DMS53 treated with DMSO at 0.1 percent for 48 hours (cell line): ENCODE results near the gene ZFYVE9.
"Not testable (repeated sequence)": the region's sequence is repeated elsewhere in the genome, so short reads cannot be mapped to it uniquely, and the experiment has no call there.

Source experiments
- DNase-seq: peaks from one replicate; lab custom pipeline; 2025; ENCODE audit not compliant: unreplicated experiment; lab: John Stamatoyannopoulos, UW

Gene ZFYVE9

DNA sequence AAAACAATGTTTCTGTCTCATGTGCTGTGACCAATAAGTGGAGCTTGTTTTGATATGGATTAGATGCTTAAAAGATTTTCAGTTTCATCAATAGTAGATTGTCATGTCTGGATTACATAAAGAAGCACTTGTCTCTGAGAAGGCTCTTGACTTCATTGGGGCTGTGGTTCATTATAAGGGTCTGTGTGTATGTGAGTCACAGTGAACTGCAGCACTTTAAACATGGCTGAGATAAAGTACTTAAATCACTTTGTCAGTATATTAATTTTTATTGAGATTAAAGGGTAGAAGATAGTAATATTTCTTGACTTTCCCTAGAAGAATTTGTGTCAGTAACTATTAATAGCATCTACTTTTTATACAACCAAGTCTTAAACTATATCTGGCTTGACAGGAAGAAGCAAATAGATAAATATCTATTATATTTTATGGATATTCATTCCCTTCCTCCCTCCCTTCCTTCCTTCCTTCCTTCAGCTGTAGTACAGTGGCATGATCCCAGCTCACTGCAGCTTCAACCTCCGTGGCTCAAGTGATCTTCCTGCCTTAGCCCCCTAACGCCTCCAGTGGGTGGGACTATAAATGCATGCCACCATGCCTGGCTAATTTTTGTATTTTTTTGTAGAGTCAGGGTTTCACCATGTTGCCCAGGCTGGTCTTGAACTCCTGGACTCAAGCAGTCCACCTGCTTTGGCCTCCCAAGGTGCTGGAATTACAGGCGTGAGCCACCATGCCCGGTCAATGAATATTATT, 48.8 kb downstream of the ZFYVE9 start:
- no peak for DNase-seq

DNA sequence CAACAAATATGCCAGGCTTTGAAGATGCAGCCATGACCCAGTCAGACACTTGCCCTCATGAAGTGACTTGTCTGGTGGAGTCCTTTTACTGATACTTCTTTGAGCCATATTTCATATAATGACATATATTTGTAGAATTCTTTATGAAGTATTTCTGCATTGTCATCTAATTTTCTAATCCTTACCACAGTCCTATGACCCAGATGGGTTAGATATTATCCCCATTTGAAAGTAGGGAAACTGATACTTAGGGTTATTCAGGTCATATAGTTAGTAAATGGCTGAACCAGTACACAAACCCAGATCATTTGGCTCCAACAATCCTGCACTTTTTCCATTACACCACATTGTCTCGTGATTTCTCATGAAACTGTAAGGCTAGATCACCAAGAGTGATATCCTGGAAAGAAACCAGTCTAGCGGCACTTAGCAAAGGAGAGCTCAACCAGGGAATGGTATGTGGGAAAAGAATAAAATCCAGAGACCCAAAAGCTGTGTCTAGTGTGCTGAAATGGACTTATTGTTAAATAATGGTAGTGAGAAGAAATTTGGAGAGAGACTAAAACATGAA, 49.6 kb downstream of the ZFYVE9 start:
- DNase-seq = no peak

GRCh38 chr1:52192024-52192423, 50.1 kb downstream of the ZFYVE9 start:
- DNase-seq = no peak

DNA sequence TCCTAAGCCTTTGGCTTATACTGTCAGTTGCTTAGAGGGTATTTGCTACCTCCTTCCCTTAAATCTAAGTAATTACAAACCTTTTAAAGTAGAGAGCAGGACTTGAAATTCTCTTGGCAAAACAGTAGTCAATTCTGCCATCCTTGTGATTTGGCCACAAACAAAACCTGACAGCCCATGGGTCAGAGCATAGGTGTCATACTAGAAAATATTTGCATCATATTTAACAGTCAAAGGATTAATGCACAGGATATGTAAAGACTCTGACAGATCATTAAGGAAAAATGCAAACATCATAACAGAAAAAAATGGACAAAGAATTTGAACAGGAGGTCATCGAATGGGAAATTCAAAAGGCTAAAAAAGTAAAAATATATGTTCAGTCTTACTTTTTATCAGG, 50.5 kb downstream of the ZFYVE9 start:
- DNase-seq = no peak

DNA sequence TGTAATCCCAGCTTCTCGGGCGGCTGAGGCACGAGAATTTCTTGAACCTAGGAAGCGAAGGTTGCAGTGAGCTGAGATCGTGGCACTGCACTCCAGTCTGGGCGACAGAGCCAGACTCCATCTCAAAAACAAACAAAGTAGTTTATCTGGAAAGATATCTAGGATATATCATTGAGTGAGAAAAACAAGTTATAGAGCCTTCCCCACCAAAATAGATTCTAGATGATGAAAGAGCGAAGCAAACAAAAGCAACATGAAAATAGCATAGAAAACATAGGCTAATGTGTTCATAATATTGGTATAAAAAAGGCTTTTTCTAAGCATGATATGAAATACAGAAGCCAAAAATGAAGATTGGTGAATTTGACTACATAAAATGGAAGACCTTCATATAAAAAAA, 52.1 kb downstream of the ZFYVE9 start:
- DNase-seq = no peak

DNA sequence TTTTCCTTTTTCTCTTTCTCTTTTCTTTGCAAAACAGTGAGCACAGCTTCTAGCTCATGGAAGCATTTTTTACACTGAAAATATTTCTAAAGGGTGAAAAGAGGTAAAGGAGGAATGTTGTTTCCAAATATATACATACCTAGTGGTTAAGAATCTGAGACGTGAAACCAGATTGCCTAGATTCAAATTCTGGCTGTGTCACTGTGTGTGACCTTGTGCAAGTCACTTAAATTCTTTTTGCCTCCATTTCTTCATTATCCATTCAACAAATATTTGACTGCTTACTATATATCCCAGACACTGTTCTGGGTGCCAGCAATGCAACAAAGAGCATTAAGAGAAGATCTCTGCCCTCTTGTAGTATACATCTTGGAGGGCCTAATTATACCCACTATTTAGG, 53.3 kb downstream of the ZFYVE9 start:
- no peak for DNase-seq

DNA sequence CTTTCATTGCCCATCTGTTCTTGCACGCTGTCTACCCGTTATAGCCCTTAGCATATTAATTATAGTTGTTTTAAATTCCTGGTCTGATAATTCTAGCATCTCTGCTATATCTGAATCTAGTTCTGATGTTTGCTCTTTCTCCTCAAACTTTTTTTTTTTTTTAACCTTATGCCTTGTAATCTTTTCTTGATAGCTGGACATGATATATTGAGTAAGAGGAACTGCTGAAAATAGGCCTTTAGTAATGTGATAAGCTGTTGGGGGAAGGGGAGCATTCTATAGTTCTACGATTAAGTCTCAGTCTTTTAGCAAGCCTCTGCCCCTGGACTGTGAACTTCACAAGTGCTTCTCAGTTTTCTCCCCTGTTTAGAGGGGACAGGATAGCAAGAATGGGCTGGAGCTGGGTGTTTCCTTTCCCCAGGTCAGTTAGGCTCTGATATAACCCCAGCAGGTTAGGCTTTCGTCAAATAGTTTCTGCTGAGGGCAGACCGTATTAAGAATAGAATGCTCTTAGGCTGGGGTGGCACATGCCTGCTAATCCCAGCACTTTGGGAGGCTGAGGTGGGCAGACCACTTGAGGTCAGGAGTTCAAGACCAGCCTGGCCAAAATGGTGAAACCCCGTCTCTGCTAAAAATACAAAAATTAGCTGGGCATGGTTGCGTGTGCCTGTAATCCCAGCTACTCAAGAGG, 62.2 kb downstream of the ZFYVE9 start:
- DNase-seq = no peak

- no peak for DNase-seq
These were observed 62.8 kb downstream of the ZFYVE9 start for GRCh38 chr1:52204696-52205095.

DNA sequence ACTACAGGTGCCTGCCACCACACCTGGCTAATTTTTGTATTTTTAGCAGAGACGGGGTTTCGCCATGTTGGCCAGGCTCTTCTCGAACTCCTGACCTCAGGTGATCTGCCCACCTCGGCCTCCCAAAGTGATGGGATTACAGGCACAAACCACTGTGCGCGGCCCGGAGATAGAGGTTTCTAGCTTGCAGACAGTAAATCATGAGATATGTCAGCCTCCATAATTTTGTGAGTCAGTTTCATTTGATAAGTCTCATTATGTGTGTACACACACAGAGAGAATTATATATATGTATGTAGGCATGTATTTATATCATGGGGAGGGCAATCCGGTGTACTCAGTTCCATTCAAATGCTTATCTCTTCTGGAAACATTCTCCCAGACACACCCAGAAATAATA, 64.8 kb downstream of the ZFYVE9 start:
- DNase-seq = not testable (repeated sequence)

DNA sequence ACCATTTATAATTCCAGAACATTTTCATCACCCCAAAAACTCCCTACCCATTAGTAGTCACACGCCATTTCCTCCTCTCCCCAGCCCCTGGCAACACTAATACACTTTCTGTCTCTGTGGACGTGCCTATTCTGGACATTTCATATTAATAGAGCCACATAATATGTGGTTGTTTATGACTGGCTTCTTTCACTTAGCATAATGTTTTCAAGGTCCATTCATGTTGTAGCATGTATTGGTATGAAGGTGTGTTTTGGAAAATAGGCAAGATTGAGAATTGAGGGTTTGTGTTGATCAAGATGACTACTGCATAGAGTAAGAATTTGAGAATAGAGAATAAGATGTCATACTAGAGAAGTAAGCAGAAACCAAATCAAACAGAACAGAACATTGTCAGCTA, 67.5 kb downstream of the ZFYVE9 start:
- DNase-seq = no peak

DNA sequence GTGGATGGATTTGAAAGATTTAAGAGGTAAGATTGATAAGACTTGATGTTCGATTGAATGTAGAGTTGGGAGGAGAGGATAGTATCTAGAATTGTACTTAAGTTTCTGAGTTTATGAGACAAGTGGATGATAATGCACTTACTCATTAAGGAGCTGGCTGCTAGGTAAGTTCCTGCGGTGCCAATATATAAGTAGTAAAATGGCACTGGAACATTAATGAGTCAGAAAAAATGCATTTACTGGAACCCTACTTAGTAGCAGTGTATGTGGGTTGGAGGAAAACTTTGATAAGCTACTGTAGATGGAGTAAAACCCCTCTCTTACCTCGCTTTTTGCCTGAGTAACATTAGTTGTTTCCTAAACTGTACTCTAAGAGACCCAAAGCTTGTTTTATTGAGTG, 68.2 kb downstream of the ZFYVE9 start:
- no peak for DNase-seq

DNA sequence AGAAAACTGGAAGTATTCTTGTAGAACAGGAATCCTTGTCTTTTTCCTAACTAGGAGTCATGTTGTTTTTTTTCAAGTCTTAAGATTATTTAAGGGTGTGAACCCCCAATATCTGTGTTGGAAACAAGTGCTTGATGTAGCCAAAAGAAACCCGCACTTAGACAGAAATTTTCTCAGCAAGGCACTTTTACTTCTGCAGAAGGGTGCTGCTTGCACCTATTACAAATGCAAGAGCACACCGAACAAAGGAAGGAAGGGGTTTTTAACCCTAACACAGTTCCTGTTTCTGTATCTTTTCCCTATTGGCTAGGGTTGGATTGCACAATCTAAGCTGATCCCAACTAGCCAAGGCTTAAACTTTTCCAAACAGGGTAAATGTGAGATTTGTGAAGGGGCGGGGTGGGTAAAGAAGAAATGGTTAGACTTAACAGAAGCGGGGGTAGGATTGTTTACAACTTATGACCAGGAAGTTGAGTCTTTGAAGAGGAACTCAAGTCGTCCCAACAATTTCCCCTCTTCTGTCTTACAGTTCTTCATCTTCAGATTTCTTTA, 75.1 kb downstream of the ZFYVE9 start:
- no peak for DNase-seq

GRCh38 chr1:52225174-52225573, 83.3 kb downstream of the ZFYVE9 start:
- no peak for DNase-seq

- DNase-seq = no peak
These were observed 87.6 kb downstream of the ZFYVE9 start for GRCh38 chr1:52229494-52229893.

DNA sequence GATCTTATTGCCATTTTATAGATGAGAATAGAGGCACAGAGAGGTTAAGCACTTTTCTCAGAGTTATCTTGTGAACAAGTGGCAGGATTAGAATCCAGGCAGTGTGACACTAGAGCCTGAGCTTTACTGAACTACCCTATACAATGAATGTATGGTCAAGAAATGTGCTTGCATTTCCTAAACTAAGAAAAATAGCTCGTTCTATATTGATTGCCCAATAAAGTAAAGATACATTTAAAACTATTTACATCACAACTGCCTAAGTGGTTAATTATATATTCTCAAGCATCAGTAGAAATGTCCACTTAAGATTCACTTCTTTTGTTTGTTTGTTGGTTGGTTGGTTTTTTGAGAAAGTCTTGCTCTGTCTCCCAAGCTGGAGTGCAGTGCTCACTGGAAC, 91.6 kb downstream of the ZFYVE9 start:
- no peak for DNase-seq

DNA sequence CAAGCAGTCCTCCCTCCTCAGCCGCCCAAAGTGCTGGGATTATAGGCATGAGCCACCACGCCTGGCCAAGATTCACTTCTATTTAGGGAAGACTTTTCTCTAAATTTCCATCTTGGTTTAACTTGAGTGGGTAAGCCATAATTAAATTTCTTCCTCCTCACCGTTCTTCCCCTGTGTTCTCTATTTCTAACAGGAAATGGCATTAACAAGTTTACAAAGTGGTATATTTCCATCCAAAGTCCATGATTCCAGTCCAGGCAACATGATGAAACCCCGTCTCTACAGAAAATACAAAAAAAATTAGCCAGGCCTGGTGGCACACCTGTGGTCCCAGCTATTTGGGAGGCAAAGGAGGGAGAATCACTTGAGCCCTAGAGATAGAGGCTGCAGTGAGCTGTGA, 92.1 kb downstream of the ZFYVE9 start:
- no peak for DNase-seq

DNA sequence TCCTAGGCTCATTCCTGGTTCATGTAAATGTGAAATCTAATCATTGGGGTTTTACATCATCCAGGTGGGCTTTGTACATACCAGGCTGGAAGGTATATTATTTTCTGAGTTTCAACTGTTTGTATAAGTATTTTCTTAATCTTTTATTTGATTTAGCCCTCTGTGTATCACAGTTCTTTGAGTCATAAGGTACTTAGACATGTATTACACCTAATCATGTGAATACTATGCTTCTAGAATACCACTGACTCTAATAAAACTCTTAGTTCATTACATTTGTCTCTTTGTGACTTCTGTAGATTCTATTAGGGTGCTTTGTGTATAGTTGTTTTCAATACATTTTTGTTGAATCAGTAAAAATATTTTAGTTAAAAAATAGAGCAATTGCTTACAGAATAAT, 92.8 kb downstream of the ZFYVE9 start:
- DNase-seq = no peak

GRCh38 chr1:52235646-52236045, 93.8 kb downstream of the ZFYVE9 start:
- DNase-seq = no peak

- no peak for DNase-seq
These were observed 95.5 kb downstream of the ZFYVE9 start for GRCh38 chr1:52237430-52237829.

- no peak for DNase-seq
These were observed 96.6 kb downstream of the ZFYVE9 start for GRCh38 chr1:52238474-52238873.

DNA sequence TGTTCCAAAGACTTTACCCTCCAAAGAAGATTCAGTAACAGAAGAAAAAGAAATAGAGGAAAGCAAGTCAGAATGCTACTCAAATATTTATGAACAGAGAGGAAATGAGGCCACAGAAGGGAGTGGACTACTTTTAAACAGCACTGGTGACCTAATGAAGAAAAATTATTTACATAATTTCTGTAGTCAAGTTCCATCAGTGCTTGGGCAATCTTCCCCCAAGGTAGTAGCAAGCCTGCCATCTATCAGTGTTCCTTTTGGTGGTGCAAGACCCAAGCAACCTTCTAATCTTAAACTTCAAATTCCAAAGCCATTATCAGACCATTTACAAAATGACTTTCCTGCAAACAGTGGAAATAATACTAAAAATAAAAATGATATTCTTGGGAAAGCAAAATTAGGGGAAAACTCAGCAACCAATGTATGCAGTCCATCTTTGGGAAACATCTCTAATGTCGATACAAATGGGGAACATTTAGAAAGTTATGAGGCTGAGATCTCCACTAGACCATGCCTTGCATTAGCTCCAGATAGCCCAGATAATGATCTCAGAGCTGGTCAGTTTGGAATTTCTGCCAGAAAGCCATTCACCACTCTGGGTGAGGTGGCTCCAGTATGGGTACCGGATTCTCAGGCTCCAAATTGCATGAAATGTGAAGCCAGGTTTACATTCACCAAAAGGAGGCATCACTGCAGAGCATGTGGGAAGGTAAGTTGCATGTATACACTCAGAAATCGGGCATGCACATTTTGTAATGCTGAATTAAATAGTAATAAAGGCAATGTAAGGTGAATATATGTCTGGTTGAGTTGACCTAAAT, 97.2 kb downstream of the ZFYVE9 start:
- DNase-seq = no peak

DNA sequence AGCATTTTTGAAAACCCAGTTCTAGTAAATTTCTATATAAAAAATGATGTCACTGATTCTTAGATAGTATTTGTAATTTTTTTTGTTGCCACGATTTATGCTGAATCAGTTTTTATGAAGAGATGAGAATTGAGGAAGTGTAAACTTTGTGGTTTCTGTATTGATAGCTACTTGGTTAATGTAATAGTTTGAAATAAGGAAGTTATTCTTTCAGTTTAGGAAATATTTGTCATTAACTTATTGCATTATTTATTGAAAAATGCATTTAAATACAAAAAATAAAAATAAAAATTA, 97.8 kb downstream of the ZFYVE9 start:
- DNase-seq = no peak
